GM19468 (cell line): ENCODE data around the gene CGNL1.

Source experiments
- ATAC-seq: cut with Tn5 transposase; IDR thresholded peaks from one replicate; pipeline ENCODE4 v1.9.1; 2021; ENCODE audit warnings: mild to moderate bottlenecking, moderate library complexity, moderate number of reproducible peaks; ENCODE audit not compliant: unreplicated experiment; ENCODE audit errors: extremely low read depth

Gene CGNL1

DNA sequence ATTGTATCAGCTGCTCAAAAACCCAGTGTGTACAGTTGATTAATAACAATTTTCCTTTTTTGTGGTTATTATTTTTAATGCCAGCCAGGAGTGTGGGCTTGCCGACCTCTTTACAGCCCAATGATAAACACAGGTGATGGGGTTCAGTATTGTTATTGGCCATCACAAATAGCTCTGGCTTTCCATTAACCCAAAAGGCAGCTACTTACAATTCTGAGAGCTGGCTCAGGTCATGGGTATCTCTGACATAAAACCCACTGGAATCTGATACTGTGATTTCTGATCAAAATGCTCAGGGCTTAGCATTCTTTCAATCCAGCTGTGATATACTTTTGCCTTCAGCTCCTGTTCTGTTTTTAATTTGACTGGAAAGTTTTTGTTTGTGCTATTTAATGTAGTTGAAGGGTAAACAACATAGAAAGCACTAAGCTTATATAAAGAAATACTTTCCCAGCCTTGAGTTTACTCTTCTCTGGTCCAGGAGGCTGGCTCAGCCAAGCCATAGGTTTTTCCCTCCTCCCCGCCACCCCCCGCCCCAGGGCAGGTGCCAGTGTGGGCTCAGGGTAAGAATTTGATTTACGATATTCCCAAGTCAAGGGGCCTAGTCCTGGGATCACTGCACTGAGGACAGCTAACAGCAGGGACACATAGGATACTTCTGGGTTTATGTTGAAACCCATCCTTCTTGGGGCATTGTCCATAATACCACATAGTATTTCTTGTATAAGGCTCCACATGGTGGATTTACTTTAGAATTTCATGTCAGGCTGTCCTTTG is 161.4 kb downstream of the CGNL1 start:
- ATAC-seq = no peak

DNA sequence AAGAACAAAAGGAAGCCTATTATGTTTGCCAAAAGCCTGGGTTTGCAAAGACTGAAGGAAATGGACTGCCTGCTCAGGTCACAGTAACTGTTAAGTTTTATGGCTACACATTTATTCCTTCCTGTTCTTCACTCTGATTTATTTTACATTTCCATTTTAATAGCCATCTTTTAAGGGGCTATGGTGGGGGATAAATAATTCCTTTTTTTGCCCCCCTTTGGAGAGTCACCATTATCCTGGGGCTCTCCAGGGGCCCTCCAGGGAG is 161.9 kb downstream of the CGNL1 start:
- no peak for ATAC-seq

DNA sequence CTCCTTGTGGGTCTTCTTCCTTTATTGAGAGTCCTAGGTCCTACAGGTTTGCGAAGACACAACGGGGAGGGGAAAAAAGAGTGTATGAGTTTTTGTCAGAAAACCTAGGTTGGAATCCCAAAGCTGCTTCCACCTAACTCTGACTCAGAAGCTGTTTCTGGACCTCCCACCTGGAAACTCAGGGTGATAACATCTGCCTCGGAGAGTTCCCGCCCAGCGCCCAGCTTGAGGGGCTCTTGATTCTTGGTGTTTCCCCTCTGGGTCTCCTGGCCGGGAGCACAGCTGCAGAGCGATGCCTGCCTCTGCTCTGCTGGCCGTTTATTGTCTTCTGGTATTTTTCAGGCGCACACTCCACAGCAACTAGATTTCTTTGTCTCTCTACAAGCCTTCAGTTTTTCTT is 162.5 kb downstream of the CGNL1 start:
- no peak for ATAC-seq

- no peak for ATAC-seq
These were observed 163.9 kb downstream of the CGNL1 start for GRCh38 chr15:57540211-57540610.

DNA sequence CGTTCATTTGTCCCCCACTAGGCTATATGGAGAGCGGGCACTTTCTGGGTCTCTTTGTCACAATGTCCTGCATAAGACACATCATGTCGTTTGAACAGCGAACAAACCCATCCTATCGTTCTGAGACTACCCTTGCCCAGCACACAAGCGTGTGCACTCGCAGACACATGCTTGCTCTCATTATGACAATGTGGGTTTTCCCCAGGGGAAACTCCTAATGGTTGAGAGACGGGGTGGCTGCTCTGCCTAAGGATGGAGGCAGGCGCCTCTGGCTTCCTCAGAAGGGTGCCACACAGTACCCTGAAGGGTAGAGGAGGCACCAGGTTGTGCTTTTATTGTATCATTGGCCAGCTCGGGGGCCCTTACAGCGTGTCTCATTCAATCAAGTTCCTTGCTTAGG is 164.4 kb downstream of the CGNL1 start:
- peak; percentile 43 for ATAC-seq

GRCh38 chr15:57541271-57541670 is 165.0 kb downstream of the CGNL1 start:
- no peak for ATAC-seq

- ATAC-seq = no peak
These were observed 165.7 kb downstream of the CGNL1 start for GRCh38 chr15:57541805-57542504.

- ATAC-seq = no peak
These were observed 166.2 kb downstream of the CGNL1 start for GRCh38 chr15:57542505-57542817.

- ATAC-seq = no peak
These were observed 168.7 kb downstream of the CGNL1 start for GRCh38 chr15:57544848-57545480.

DNA sequence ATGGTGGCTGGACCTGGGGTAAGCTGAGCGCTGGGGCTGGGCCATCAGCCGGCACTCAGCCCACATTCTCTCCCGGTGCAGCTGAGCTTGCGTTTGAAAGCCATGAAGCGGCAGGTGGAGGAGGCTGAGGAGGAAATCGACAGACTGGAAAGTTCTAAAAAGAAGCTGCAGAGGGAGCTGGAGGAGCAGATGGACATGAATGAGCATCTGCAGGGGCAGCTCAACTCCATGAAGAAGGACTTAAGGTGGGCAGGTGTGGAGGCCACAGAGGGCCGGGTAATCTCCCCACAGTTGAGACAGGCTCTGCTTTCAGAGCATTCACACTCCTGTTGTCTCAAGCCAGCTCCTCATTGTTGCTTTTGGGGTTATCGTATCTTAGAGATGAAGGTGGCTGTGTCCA is 169.7 kb downstream of the CGNL1 start:
- ATAC-seq = no peak

DNA sequence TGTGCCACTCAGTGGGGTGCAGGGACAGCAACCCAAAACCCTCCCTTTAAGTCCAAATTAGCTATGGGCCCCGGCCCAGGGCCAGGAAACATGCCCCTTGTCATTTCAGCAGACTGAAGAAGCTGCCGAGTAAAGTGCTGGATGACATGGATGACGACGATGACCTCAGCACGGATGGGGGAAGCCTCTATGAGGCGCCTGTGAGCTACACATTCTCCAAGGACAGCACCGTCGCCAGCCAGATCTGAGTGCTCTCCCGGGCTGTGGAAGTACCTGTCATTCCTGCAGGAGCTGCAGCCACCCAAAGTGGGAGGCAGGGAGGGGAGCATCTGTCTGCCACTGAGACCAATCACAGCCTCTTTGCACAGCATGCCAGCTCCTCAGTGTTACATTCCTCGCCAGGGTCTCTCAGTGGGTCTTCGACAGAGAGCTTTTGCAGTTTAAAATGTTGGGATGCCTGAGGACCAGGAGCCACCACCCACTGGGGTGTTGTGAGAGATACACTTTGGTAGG is 171.0 kb downstream of the CGNL1 start:
- ATAC-seq = no peak

GRCh38 chr15:57548351-57548750 is 172.0 kb downstream of the CGNL1 start:
- ATAC-seq = no peak

DNA sequence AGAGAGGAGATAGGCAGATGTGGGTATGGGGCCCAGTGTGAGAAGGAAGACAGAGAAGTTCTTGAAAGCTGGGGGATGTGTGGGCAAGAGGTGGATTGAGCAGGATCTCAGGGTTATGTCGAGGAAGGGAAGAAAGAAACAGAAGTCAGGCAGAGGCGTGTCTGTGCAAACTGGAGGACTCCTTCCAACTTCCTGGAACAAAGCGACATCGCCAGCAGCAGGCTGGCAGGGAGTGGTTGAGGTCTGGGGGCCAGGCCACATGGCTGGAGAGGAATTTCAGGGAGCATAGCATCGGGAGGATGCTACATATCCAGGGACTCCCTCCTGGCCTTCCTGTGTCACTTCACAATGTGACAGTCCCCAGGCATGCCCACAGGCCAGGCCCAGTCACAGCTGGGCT is 172.5 kb downstream of the CGNL1 start:
- no peak for ATAC-seq

- ATAC-seq = no peak
These were observed 173.6 kb downstream of the CGNL1 start for GRCh38 chr15:57549935-57550334.

GRCh38 chr15:57550640-57551039 is 174.3 kb downstream of the CGNL1 start:
- no peak for ATAC-seq

DNA sequence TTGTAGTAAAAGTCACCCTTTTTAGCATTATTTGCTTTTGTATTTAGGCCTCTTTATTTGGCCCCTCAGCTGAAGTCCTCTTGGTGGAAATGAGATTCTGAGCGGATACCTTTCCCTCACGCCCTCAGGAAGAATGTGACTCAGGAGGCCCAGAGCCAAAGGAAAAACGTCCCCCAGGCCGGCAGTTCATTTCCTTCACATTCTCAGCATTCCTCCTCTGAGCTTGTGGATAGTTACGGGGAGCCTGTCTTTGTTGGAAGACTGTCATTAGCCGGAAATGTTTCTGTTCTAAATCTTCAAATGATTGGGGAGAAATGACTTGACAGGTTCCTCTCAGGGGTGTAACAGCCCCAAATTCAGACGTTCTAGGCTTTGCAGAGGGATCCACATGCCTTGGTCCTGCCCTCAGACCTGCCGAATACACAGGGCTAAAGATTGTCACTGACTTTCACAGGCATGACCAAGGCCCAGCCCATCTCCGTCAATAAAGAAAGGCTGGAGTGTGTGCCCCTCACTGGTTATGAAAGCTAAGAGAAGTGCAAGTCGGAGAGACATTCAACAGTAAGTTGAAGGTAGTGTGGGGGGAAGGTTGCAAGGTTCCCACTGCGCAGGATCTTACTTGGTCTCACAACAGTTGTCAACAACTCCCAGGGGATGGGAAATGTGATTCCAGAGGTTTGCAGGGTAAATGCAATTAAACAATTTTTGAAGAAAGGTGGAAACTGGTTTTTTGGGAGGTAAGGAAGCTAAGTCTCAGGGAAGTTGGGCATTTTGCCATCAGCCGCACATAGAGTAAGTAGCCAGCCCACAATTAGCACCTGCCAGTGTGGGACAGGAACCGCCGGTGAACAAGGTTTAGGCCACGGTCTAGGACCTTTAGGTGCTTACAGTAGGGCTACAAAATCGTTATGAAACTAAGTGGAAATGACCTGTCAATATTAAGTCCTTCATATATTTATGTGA is 175.7 kb downstream of the CGNL1 start:
- ATAC-seq = no peak

DNA sequence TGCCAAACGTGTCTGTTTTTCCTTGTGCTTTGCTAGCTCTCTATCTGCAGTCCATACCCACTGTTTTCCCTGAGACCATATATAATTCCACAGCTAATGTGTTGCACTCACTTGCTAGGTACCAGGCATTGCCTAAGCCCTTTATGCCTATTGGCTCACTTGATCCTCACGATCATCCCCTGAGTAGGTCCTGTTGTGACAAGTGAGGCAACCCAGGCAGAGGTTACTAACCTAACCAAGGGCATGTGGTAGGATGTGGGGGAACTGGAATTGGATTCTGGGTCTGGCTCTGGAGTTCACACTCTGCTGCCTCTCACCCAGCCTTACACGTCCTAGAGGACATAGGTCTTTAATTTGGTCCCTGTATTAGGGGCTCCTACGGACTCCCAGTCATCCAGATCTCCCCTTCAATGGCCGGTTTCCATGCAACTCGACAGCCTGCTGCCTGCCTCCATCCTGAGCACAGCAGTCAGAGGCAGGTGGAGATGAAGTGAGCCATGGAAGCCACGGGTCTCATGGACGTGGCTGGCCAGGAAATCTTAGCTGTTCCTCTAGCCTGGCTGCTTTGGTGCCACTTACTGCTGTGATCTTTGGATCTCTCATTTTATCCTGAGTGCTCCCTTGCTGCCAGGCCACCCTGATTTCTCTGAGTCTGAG is 176.5 kb downstream of the CGNL1 start:
- ATAC-seq = no peak

DNA sequence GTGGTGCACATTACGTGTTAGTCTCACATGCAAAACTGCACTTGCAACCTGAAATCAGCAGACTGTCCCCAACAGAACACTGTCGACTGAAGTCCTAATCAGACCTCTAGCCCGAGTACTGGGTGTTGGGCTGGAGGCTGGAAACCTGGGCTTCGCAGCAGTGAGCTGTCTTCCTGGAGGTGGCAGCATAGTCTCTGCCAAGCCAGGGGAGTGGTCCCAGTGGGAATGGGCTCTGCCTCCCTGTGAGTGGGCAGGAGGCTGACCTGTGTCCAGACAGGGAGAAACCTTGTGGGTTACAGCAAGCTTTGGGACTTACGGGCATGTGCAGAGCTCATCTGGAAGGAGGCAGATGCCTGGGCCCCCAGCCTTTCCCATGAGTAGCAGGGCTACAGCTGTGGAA is 177.2 kb downstream of the CGNL1 start:
- ATAC-seq = no peak

- no peak for ATAC-seq
These were observed 177.9 kb downstream of the CGNL1 start for GRCh38 chr15:57554063-57554811.
